ENCODE measurements around the gene GPX3.

- TF ChIP-seq, protein P1, sequence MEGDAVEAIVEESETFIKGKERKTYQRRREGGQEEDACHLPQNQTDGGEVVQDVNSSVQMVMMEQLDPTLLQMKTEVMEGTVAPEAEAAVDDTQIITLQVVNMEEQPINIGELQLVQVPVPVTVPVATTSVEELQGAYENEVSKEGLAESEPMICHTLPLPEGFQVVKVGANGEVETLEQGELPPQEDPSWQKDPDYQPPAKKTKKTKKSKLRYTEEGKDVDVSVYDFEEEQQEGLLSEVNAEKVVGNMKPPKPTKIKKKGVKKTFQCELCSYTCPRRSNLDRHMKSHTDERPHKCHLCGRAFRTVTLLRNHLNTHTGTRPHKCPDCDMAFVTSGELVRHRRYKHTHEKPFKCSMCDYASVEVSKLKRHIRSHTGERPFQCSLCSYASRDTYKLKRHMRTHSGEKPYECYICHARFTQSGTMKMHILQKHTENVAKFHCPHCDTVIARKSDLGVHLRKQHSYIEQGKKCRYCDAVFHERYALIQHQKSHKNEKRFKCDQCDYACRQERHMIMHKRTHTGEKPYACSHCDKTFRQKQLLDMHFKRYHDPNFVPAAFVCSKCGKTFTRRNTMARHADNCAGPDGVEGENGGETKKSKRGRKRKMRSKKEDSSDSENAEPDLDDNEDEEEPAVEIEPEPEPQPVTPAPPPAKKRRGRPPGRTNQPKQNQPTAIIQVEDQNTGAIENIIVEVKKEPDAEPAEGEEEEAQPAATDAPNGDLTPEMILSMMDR (IDR thresholded peaks at IDR 0.05; ENCODE audit: low read depth, low read length) = no peak
- TF ChIP-seq EZH2phosphoT487 (IDR thresholded peaks at IDR 0.05; ENCODE audit: low read depth) = no peak
Observed at GRCh38 chr5:151062405-151063141, 42.2 kb downstream of the GPX3 start.

All from OCI-LY3 (cell line).